ENCODE data around the gene VANGL1. TPM values are rescaled to one million over a fixed set of nuclear protein-coding genes. Genes with fewer than 3 reads are reported as not detected.
A peak's percentile ranks its signal among the peaks of the same experiment; 100 is the strongest.

The VANGL1 gene
- total RNA-seq, 2 donors from 2014 or later: 12.3 to 16.2 TPM

- no peaks in the 10 kb centered on the region for H3K36me3 ChIP-seq
- H3K4me3 ChIP-seq: no peak overlapping the region
- intact Hi-C loops (cut with DNase I): no loop called here
- peak overlapping the region in 1 of 2 donors; percentile 11 for H3K27ac ChIP-seq
- no peaks in the 10 kb centered on the region for H3K27me3 ChIP-seq (replicated peaks; ENCODE audit: insufficient read depth)
- no peaks in the 10 kb centered on the region for H3K9me3 ChIP-seq
- no peak for DNase-seq (ENCODE audit: low spot score)
- 21% methylated on average over 5 of the region's 8 CpGs for WGBS
- TF ChIP-seq POLR2AphosphoS5 (IDR thresholded peaks at IDR 0.05) (no peak), CTCF (IDR thresholded peaks at IDR 0.05) (no peak), POLR2A (IDR thresholded peaks at IDR 0.05) (no peak)
- H3K4me1 ChIP-seq (replicated peaks): no peaks in the 10 kb centered on the region
Measured at GRCh38 chr1:115679141-115679611, 37.4 kb downstream of the VANGL1 start.

- WGBS: 92% methylated on average over 5 of the region's 5 CpGs
- Histone ChIP-seq H3K9me3 (no peaks in the 10 kb centered on the region), H3K4me3 (no peak overlapping the region), H3K4me1 (replicated peaks) (no peaks in the 10 kb centered on the region), H3K27ac (no peak overlapping the region), H3K27me3 (replicated peaks; ENCODE audit: insufficient read depth) (no peaks in the 10 kb centered on the region), H3K36me3 (no peaks in the 10 kb centered on the region)
- no peak for TF ChIP-seq CTCF (IDR thresholded peaks at IDR 0.05)
- TF ChIP-seq POLR2A (IDR thresholded peaks at IDR 0.05): no peak
- no peak for TF ChIP-seq POLR2AphosphoS5 (IDR thresholded peaks at IDR 0.05)
- no peak for DNase-seq (ENCODE audit: low spot score)
- intact Hi-C loops (cut with DNase I): no loop called here
Measured at GRCh38 chr1:115680730-115681111, 39.0 kb downstream of the VANGL1 start.

GRCh38 chr1:115682792-115683191, 41.0 kb downstream of the VANGL1 start:
- no peaks in the 10 kb centered on the region for H3K4me1 ChIP-seq (replicated peaks)
- H3K9me3 ChIP-seq: no peaks in the 10 kb centered on the region
- TF ChIP-seq POLR2A (IDR thresholded peaks at IDR 0.05): no peak
- no peak for TF ChIP-seq POLR2AphosphoS5 (IDR thresholded peaks at IDR 0.05)
- no peak for TF ChIP-seq CTCF (IDR thresholded peaks at IDR 0.05)
- no peak overlapping the region for H3K4me3 ChIP-seq
- 96% methylated on average over 4 of the region's 4 CpGs for WGBS
- intact Hi-C loops (cut with DNase I): no loop called here
- no peaks in the 10 kb centered on the region for H3K27me3 ChIP-seq (replicated peaks; ENCODE audit: insufficient read depth)
- no peak for DNase-seq (ENCODE audit: low spot score)
- H3K36me3 ChIP-seq: no peaks in the 10 kb centered on the region
- H3K27ac ChIP-seq: no peak overlapping the region

GRCh38 chr1:115685029-115685705, 43.4 kb downstream of the VANGL1 start:
- Histone ChIP-seq H3K27ac (no peak overlapping the region), H3K9me3 (no peaks in the 10 kb centered on the region), H3K36me3 (no peaks in the 10 kb centered on the region), H3K4me1 (replicated peaks) (no peaks in the 10 kb centered on the region), H3K4me3 (no peak overlapping the region), H3K27me3 (replicated peaks; ENCODE audit: insufficient read depth) (no peaks in the 10 kb centered on the region)
- intact Hi-C loops (cut with DNase I): no loop called here
- WGBS: 87% methylated on average over 14 of the region's 14 CpGs
- TF ChIP-seq POLR2A (IDR thresholded peaks at IDR 0.05): no peak
- no peak for TF ChIP-seq POLR2AphosphoS5 (IDR thresholded peaks at IDR 0.05)
- no peak for TF ChIP-seq CTCF (IDR thresholded peaks at IDR 0.05)
- DNase-seq (ENCODE audit: low spot score): no peak

- WGBS: 92% methylated on average over 3 of the region's 3 CpGs
Measured at GRCh38 chr1:115687744-115688143, 46.0 kb downstream of the VANGL1 start.

More at GRCh38 chr1:115687744-115688143, 46.0 kb downstream of the VANGL1 start:
- Histone ChIP-seq H3K4me1 (replicated peaks) (no peaks in the 10 kb centered on the region), H3K27ac (no peak overlapping the region), H3K36me3 (no peaks in the 10 kb centered on the region), H3K27me3 (replicated peaks; ENCODE audit: insufficient read depth) (no peaks in the 10 kb centered on the region), H3K9me3 (no peaks in the 10 kb centered on the region), H3K4me3 (no peak overlapping the region)
- no peak for DNase-seq (ENCODE audit: low spot score)
- intact Hi-C loops (cut with DNase I): no loop called here
- TF ChIP-seq CTCF (IDR thresholded peaks at IDR 0.05): no peak
- TF ChIP-seq POLR2A (IDR thresholded peaks at IDR 0.05): no peak
- no peak for TF ChIP-seq POLR2AphosphoS5 (IDR thresholded peaks at IDR 0.05)

All from prostate gland (tissue), 2 donors.